Type B pancreatic cell (in vitro differentiated cells): ENCODE results near the gene IGFBP4. TPM values are rescaled to one million over a fixed set of nuclear protein-coding genes. Genes with fewer than 3 reads are reported as not detected.

ENCODE experiments used
- DNase-seq: peaks from one replicate; pipeline ENCODE4 v3.0.0; 2021; ENCODE audit warnings: mixed read lengths; ENCODE audit not compliant: unreplicated experiment; ENCODE audit errors: extremely low spot score
- H3K27ac Mint-ChIP-seq: 2 replicates; pipeline ENCODE4 v1.8.0; 2021; ENCODE audit warnings: mild to moderate bottlenecking, mixed read lengths
- H3K27me3 Mint-ChIP-seq: 2 replicates; pipeline ENCODE4 v1.8.0; 2021; ENCODE audit warnings: mixed read lengths
- H3K36me3 Mint-ChIP-seq: 2 replicates; pipeline ENCODE4 v1.8.0; 2021; ENCODE audit warnings: mixed read lengths
- H3K4me1 Mint-ChIP-seq: one replicate; pipeline ENCODE4 v1.8.0; 2021; ENCODE audit warnings: mixed read lengths; ENCODE audit not compliant: unreplicated experiment
- H3K4me3 Mint-ChIP-seq: 2 replicates; pipeline ENCODE4 v1.8.0; 2021; ENCODE audit warnings: mild to moderate bottlenecking, mixed read lengths
- H3K9me3 Mint-ChIP-seq: 2 replicates; pipeline ENCODE4 v1.8.0; 2021; ENCODE audit warnings: mixed read lengths
- CTCF ChIP-seq: fragments of 200-600 bp; sonication (generic); conservative IDR thresholded peaks from 2 replicates; pipeline ENCODE4 v1.5.0; 2021; ENCODE audit warnings: antibody characterized with exemption, mild to moderate bottlenecking
- total RNA-seq: library from RNA; stranded (reverse); gene quantifications from 2 replicates; pipeline ENCODE4 v1.2.1, GENCODE V29; 2021; ENCODE audit warnings: low replicate concordance

IGFBP4 gene
- total RNA-seq, 1 donor from 2014 or later = 78.2 TPM

DNA sequence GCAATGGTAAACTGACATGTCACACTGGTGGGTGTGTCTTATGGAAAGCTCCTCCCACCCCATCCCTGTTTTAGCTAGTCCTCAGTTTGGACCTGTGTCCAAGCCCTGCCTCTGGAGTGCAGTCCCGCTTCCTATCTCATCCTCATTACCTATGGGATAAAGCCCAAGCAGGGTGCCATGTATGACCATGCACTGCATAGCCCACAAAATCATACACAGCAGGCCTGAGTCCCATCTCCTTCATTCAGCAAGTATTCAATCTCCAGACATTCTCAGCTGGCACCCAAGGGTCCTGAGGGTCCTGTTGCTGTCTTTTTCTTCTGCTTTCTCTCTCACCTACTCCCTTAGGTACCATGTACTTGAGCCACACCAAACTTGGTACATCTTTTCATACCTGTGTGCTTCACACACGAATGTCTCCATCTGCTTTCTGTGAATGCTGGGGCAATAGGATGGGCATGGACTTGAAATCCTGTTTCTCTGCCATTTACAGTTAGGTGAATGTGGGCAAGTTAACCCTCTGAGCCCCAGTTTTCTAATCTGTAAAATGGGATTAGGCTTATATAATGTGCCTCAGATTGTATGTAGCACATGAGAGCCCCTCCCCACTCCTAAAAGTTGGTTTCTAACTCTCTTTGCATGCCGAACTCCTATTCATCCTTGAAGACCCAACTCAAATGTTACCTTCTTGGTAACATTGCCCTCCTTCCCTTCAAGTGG lies 29.6 kb downstream of the IGFBP4 start:
- Mint-ChIP-seq H3K27ac (no peak overlapping the region), H3K4me1 (peaks cover 17% of the 10 kb centered on the region), H3K4me3 (no peak overlapping the region), H3K36me3 (no peaks in the 10 kb centered on the region), H3K27me3 (no peaks in the 10 kb centered on the region), H3K9me3 (peaks cover 13% of the 10 kb centered on the region)
- no peak for DNase-seq
- TF ChIP-seq CTCF = no peak

- no peak for TF ChIP-seq CTCF
- DNase-seq = no peak
- H3K36me3 Mint-ChIP-seq = no peaks in the 10 kb centered on the region
- H3K4me1 Mint-ChIP-seq = peaks cover 17% of the 10 kb centered on the region
- H3K27me3 Mint-ChIP-seq = no peaks in the 10 kb centered on the region
- H3K9me3 Mint-ChIP-seq = peaks cover 13% of the 10 kb centered on the region
- no peak overlapping the region for H3K4me3 Mint-ChIP-seq
- H3K27ac Mint-ChIP-seq = no peak overlapping the region
These were observed 30.5 kb downstream of the IGFBP4 start for GRCh38 chr17:40473573-40474365.

DNA sequence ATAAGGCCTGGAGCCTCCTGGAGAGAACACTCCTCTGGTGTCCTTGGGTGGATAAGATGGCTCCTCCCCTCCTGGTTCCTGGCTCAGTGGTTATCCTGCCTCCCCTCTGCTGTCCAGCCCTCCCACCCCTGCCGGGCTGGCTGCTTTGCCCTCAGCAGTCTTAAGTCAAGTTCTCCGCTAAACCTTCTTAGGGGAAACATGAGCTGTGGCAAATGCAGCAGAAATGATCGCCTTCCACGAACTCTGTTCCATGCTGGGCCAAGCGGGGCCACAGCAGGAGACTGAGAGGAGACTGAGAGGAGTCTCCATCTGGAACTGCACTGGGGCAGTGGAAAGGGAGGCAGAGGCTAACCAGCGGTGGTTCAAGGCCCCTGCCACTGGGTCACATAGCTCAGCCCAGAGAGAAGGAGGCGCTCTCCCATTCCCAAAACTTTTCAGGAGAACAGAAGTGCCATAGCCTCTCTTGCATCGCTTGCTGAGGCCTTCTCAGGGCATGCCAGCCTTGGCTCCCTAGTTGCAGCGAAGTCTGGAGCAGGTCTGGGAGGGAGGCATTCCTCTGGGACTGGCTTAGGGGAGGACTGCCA lies 31.3 kb downstream of the IGFBP4 start:
- H3K27ac Mint-ChIP-seq = no peak overlapping the region
- H3K4me1 Mint-ChIP-seq = peaks cover 16% of the 10 kb centered on the region

GRCh38 chr17:40475234-40475908 lies 32.1 kb downstream of the IGFBP4 start:
- Mint-ChIP-seq H3K4me3 (no peak overlapping the region), H3K27me3 (no peaks in the 10 kb centered on the region), H3K9me3 (peaks cover 13% of the 10 kb centered on the region), H3K36me3 (no peaks in the 10 kb centered on the region), H3K27ac (peak overlapping the region; percentile 36), H3K4me1 (peaks cover 12% of the 10 kb centered on the region)
- TF ChIP-seq CTCF = no peak
- no peak for DNase-seq

More for the DNA sequence above, 31.3 kb downstream of the IGFBP4 start:
- DNase-seq = no peak
- Mint-ChIP-seq H3K9me3 (peaks cover 13% of the 10 kb centered on the region), H3K4me3 (no peak overlapping the region), H3K27me3 (no peaks in the 10 kb centered on the region), H3K36me3 (no peaks in the 10 kb centered on the region)
- TF ChIP-seq CTCF = no peak

GRCh38 chr17:40477796-40478195 lies 34.5 kb downstream of the IGFBP4 start:
- no peak overlapping the region for H3K27ac Mint-ChIP-seq
- no peaks in the 10 kb centered on the region for H3K36me3 Mint-ChIP-seq
- peaks cover 9% of the 10 kb centered on the region for H3K4me1 Mint-ChIP-seq
- H3K27me3 Mint-ChIP-seq = no peaks in the 10 kb centered on the region
- no peak for TF ChIP-seq CTCF
- no peak for DNase-seq
- H3K9me3 Mint-ChIP-seq = peaks cover 7% of the 10 kb centered on the region
- H3K4me3 Mint-ChIP-seq = no peak overlapping the region
